DMS114 treated with DMSO at 0.1 percent for 48 hours (cell line): ENCODE results near the gene TNFAIP2.

ENCODE experiments used
- DNase-seq: peaks from one replicate; lab custom pipeline; 2025; ENCODE audit not compliant: unreplicated experiment; lab: John Stamatoyannopoulos, UW

Gene TNFAIP2

GRCh38 chr14:103121121-103121845 is 2.0 kb upstream of the TNFAIP2 start:
- DNase-seq = no peak

GRCh38 chr14:103121846-103122584 is 1.2 kb upstream of the TNFAIP2 start:
- no peak for DNase-seq

GRCh38 chr14:103122585-103122946 is 695 bp upstream of the TNFAIP2 start:
- no peak for DNase-seq

- DNase-seq = no peak
Observed at GRCh38 chr14:103123634-103124500, 606 bp downstream of the TNFAIP2 start.

- DNase-seq = no peak
Observed at GRCh38 chr14:103124501-103125001, 1.3 kb downstream of the TNFAIP2 start.

GRCh38 chr14:103125098-103126070 is 2.1 kb downstream of the TNFAIP2 start:
- DNase-seq = no peak

- DNase-seq = no peak
Observed at GRCh38 chr14:103126088-103126872, 3.0 kb downstream of the TNFAIP2 start.

- DNase-seq = peak; percentile 9
Observed at GRCh38 chr14:103126873-103127304, 3.6 kb downstream of the TNFAIP2 start.

- DNase-seq = no peak
Observed at GRCh38 chr14:103127356-103127755, 4.1 kb downstream of the TNFAIP2 start.

- no peak for DNase-seq
Observed at GRCh38 chr14:103127861-103128598, 4.8 kb downstream of the TNFAIP2 start.

- DNase-seq = no peak
Observed at GRCh38 chr14:103128631-103129300, 5.5 kb downstream of the TNFAIP2 start.

- DNase-seq = no peak
Observed at GRCh38 chr14:103129301-103130016, 6.2 kb downstream of the TNFAIP2 start.

GRCh38 chr14:103130017-103130764 is 6.9 kb downstream of the TNFAIP2 start:
- no peak for DNase-seq

GRCh38 chr14:103130965-103131364 is 7.7 kb downstream of the TNFAIP2 start:
- no peak for DNase-seq

- DNase-seq = no peak
Observed at GRCh38 chr14:103131580-103131979, 8.3 kb downstream of the TNFAIP2 start.

GRCh38 chr14:103132381-103133209 is 9.3 kb downstream of the TNFAIP2 start:
- no peak for DNase-seq
